Mammary epithelial cell (primary cell): Measurements from ENCODE around the gene CARMIL3.

ENCODE experiments used
- CTCF ChIP-seq, 2 donors: IDR thresholded peaks in 1 of 2; conservative IDR thresholded peaks in 1 of 2; 2 replicates each; pipeline ENCODE4 v1.5.1; 2011 to 2012; ENCODE audit warnings: inconsistent platforms in 2 of 2, low read length in 2 of 2, mild to moderate bottlenecking in 2 of 2, control low read depth in 1 of 2, low read depth in 1 of 2; ENCODE audit not compliant: insufficient read depth in 1 of 2; ENCODE audit errors: extremely low read depth in 1 of 2
- EZH2 ChIP-seq: IDR thresholded peaks from 2 replicates; pipeline ENCODE4 v1.6.1; 2012; ENCODE audit warnings: low read length, inconsistent platforms, borderline replicate concordance

GRCh38 chr14:24095271-24096068, 43.7 kb downstream of the CARMIL3 start:
- TF ChIP-seq CTCF (conservative IDR thresholded peaks at IDR 0.05 in 1 of 2, IDR thresholded peaks at IDR 0.05 in 1 of 2; ENCODE audit: extremely low read depth in 1 of 2, insufficient read depth in 1 of 2, low read depth in 1 of 2, low read length in 2 of 2): no peak
- TF ChIP-seq EZH2: no peak
